ENCODE results near the gene USP27X.

GRCh38 chrX:49922291-49923241, 43.3 kb downstream of the USP27X start, which contains the start of gene CLCN5:
- no peak for TF ChIP-seq EZH2 (IDR thresholded peaks at IDR 0.05; ENCODE audit: insufficient read depth, poor library complexity, severe bottlenecking)
- TF ChIP-seq EZH2phosphoT487 (IDR thresholded peaks at IDR 0.05; ENCODE audit: insufficient read depth, low read depth), result no peak
